B cell (primary cell): Measurements from ENCODE around the gene ADPRM. TPM values are rescaled to one million over a fixed set of nuclear protein-coding genes. Genes with fewer than 3 reads are reported as not detected.

Experiments used
- ATAC-seq: fragments of 200-7000 bp; cut with Tn5 transposase; one replicate; pipeline ENCODE4 v1.10.0; 2021; ENCODE audit warnings: low read depth, mild to moderate bottlenecking, moderate number of reproducible peaks, moderate library complexity
- CTCF ChIA-PET: fragments of 350-600 bp; sonication (Branson Sonifier 250); formaldehyde crosslinking; loops from one replicate; lab custom pipeline; 2021; ENCODE audit warnings: antibody characterized with exemption, inconsistent platforms; lab: Charles Lee
- POLR2A ChIA-PET: fragments of 350-600 bp; sonication (Branson Sonifier 250); formaldehyde crosslinking; loops from one replicate; lab custom pipeline; 2021; ENCODE audit warnings: antibody characterized with exemption; lab: Charles Lee
- DNase-seq: peaks from one replicate; pipeline ENCODE4 v3.0.0; 2013
- H2AFZ ChIP-seq: 2 replicates; pipeline ENCODE4 v1.6.1; 2012; ENCODE audit warnings: mild to moderate bottlenecking, low read depth, low read length; ENCODE audit not compliant: insufficient read depth, poor library complexity, severe bottlenecking
- H3K27ac ChIP-seq, 2 donors: 1 replicate in 1 of 2; 2 replicates in 1 of 2; pipeline ENCODE4 v1.5.1; 2012 to 2013; ENCODE audit warnings: low read length in 2 of 2, mild to moderate bottlenecking in 2 of 2, moderate library complexity in 1 of 2
- H3K27me3 ChIP-seq, 4 experiments: fragments of 200-600 bp in 1 of 4; sonication (generic) in 1 of 4; replicated peaks in 1 of 4; 1 replicate in 2 of 4; 2 replicates in 2 of 4; pipeline versions ENCODE4 v1.6.1 to v1.7.0; 2013 to 2016; ENCODE audit warnings: low read length in 3 of 4, mild to moderate bottlenecking in 2 of 4, mixed read lengths in 1 of 4, moderate library complexity in 1 of 4; ENCODE audit not compliant: insufficient read depth in 4 of 4, control insufficient read depth in 3 of 4; ENCODE audit errors: control extremely low read depth in 1 of 4
- H3K36me3 ChIP-seq, 2 experiments: replicated peaks in 1 of 2; 1 replicate in 1 of 2; 2 replicates in 1 of 2; pipeline versions ENCODE4 v1.6.1 to v1.7.1; 2013; ENCODE audit warnings: low read length in 1 of 2; ENCODE audit not compliant: insufficient read depth in 2 of 2, control insufficient read depth in 1 of 2; ENCODE audit errors: control extremely low read depth in 1 of 2, extremely low read depth in 1 of 2
- H3K4me1 ChIP-seq, 2 donors: fragments of 200-600 bp in 1 of 2; sonication (generic) in 1 of 2; 1 replicate in 1 of 2; 2 replicates in 1 of 2; pipeline versions ENCODE4 v1.5.1 to v1.6.1; 2013 to 2017; ENCODE audit warnings: low read length in 2 of 2; ENCODE audit not compliant: control insufficient read depth in 2 of 2, insufficient read depth in 2 of 2
- H3K4me2 ChIP-seq: replicated peaks from 2 replicates; pipeline ENCODE3; 2012; ENCODE audit warnings: mild to moderate bottlenecking, low read depth, low read length; ENCODE audit not compliant: poor library complexity, severe bottlenecking
- H3K4me3 ChIP-seq, 5 experiments: fragments of 200-600 bp in 1 of 5; sonication (generic) in 1 of 5; 1 replicate in 3 of 5; 2 replicates in 2 of 5; pipeline versions ENCODE4 v1.5.1 to v1.7.0; 2011 to 2016; ENCODE audit warnings: low read length in 4 of 5, mild to moderate bottlenecking in 4 of 5, low read depth in 2 of 5, control low read depth in 1 of 5, moderate library complexity in 1 of 5; ENCODE audit not compliant: insufficient read depth in 1 of 5; ENCODE audit errors: control extremely low read depth in 1 of 5, extremely low read depth in 1 of 5
- H3K79me2 ChIP-seq: fragments of 200-600 bp; sonication (generic); one replicate; pipeline ENCODE4 v1.6.0; 2016; ENCODE audit warnings: low read length; ENCODE audit not compliant: control insufficient read depth, insufficient read depth
- H3K9ac ChIP-seq: fragments of 200-600 bp; sonication (generic); 2 replicates; pipeline ENCODE4 v1.6.1; 2017; ENCODE audit warnings: mild to moderate bottlenecking, low read length, moderate library complexity
- H3K9me3 ChIP-seq, 3 donors: one replicate each; pipeline versions ENCODE4 v1.6.1 to v1.7.1; 2013; ENCODE audit warnings: low read length in 2 of 3; ENCODE audit not compliant: control insufficient read depth in 2 of 3, insufficient read depth in 1 of 3; ENCODE audit errors: control extremely low read depth in 1 of 3
- H4K20me1 ChIP-seq: 2 replicates; pipeline ENCODE4 v1.6.0; 2012; ENCODE audit warnings: mild to moderate bottlenecking, low read length; ENCODE audit not compliant: insufficient read depth, control insufficient read depth, poor library complexity, severe bottlenecking
- H3K27ac Mint-ChIP-seq: one replicate; pipeline ENCODE4 v1.8.0; 2021; ENCODE audit warnings: mixed read lengths
- H3K27me3 Mint-ChIP-seq: one replicate; pipeline ENCODE4 v1.8.0; 2021; ENCODE audit warnings: mixed read lengths
- H3K4me1 Mint-ChIP-seq: one replicate; pipeline ENCODE4 v1.8.0; 2021; ENCODE audit warnings: mixed read lengths
- H3K4me3 Mint-ChIP-seq: one replicate; pipeline ENCODE4 v1.8.0; 2021; ENCODE audit warnings: mixed read lengths
- H3K9me3 Mint-ChIP-seq: one replicate; pipeline ENCODE4 v1.8.0; 2022; ENCODE audit warnings: mixed read lengths; ENCODE audit not compliant: insufficient read depth
- CTCF ChIP-seq: fragments of 200-600 bp; IDR thresholded peaks from one replicate; pipeline ENCODE4 v1.8.0; 2022; ENCODE audit warnings: antibody characterized with exemption, mild to moderate bottlenecking
- EZH2 ChIP-seq: IDR thresholded peaks from 2 replicates; pipeline ENCODE4 v1.6.1; 2012; ENCODE audit warnings: borderline replicate concordance, low read depth, mild to moderate bottlenecking, moderate library complexity, low read length; ENCODE audit not compliant: insufficient read depth, poor library complexity, severe bottlenecking
- WGBS: methylation state at CpG from one replicate; pipeline ENCODE4 v1.1.5; 2013; ENCODE audit warnings: missing lambda C conversion rate; ENCODE audit not compliant: insufficient coverage; 5-methylcytosine and 5-hydroxymethylcytosine counted together
- intact Hi-C: fragments of 100-400 bp; cut with micrococcal nuclease; formaldehyde crosslinking; loops from one replicate; pipeline ENCODE4 v1.10.0; 2022
- polyA plus RNA-seq: library from polyadenylated mRNA; depleted of rRNA; stranded (reverse); fragments of >200 nt; gene quantifications from 2 replicates; pipeline ENCODE4 v1.2.3, GENCODE V29; 2012
- total RNA-seq, 2 donors: library from RNA; stranded (reverse); fragments of 120-200 nt in 1 of 2; gene quantifications; 1 replicate in 1 of 2; 2 replicates in 1 of 2; pipeline versions ENCODE4 v1.2.3 to v1.2.4, GENCODE V29; 2013 to 2022

ADPRM gene
- total and polyA plus RNA-seq, 2 donors (not counting 1 experiment from before 2014, with no cell fraction given): 24.3 to 29.1 TPM

- Mint-ChIP-seq H3K9me3 (no peaks in the 10 kb centered on the region), H3K27ac (no peak overlapping the region), H3K27me3 (peaks cover 17% of the 10 kb centered on the region), H3K4me3 (no peak overlapping the region), H3K4me1 (peaks cover 18% of the 10 kb centered on the region)
- 95% methylated on average over 3 of the region's 3 CpGs for WGBS
- Histone ChIP-seq H3K4me3 (no peak overlapping the region), H3K4me2 (no peak overlapping the region), H2AFZ (no peak overlapping the region), H3K36me3 (no peaks in the 10 kb centered on the region), H3K4me1 (peaks cover 0 to 12% of the 10 kb centered on the region in 2 donors), H3K79me2 (no peaks in the 10 kb centered on the region), H3K27me3 (no peaks in the 10 kb centered on the region), H3K9me3 (no peaks in the 10 kb centered on the region), H3K9ac (no peak overlapping the region), H4K20me1 (no peaks in the 10 kb centered on the region), H3K27ac (no peak overlapping the region)
- no peak for TF ChIP-seq CTCF
- TF ChIP-seq EZH2: no peak
- no peak for ATAC-seq
- DNase-seq: no peak
- intact Hi-C loops: no loop called here
- POLR2A ChIA-PET: no interaction called here
- CTCF ChIA-PET: interaction anchor here (0.9 to 1.5 kb wide), 2 partner anchors 13 to 86 kb away, joined by 3 read pairs; no protein-coding TSS in a partner anchor
Observed at GRCh38 chr17:10733666-10734065, 36.3 kb downstream of the ADPRM start.

- POLR2A ChIA-PET: no interaction called here
- peaks cover 22% of the 10 kb centered on the region for H3K27me3 Mint-ChIP-seq
- intact Hi-C loops: no loop called here
- Histone ChIP-seq H3K4me3 (no peak overlapping the region), H3K9me3 (no peaks in the 10 kb centered on the region), H3K4me1 (peaks cover 0 to 7% of the 10 kb centered on the region in 2 donors), H4K20me1 (no peaks in the 10 kb centered on the region), H2AFZ (no peak overlapping the region), H3K79me2 (no peaks in the 10 kb centered on the region), H3K9ac (no peak overlapping the region), H3K36me3 (no peaks in the 10 kb centered on the region), H3K27ac (no peak overlapping the region), H3K4me2 (no peak overlapping the region), H3K27me3 (no peaks in the 10 kb centered on the region)
- H3K4me3 Mint-ChIP-seq: no peak overlapping the region
- TF ChIP-seq EZH2 (no peak), CTCF (no peak)
- DNase-seq (no peak), ATAC-seq (no peak)
- WGBS: 92% methylated on average over 2 of the region's 2 CpGs
- peaks cover 9% of the 10 kb centered on the region for H3K4me1 Mint-ChIP-seq
- CTCF ChIA-PET: no interaction called here
- no peak overlapping the region for H3K27ac Mint-ChIP-seq
- no peaks in the 10 kb centered on the region for H3K9me3 Mint-ChIP-seq
Observed at GRCh38 chr17:10735251-10735650, 37.9 kb downstream of the ADPRM start.
